Skeletal muscle satellite cell (primary cell): ENCODE data around the gene UBAC2.
"Not testable (repeated sequence)": the region's sequence is repeated elsewhere in the genome, so short reads cannot be mapped to it uniquely, and the experiment has no call there.

ENCODE experiments used
- H3K27me3 ChIP-seq: 2 replicates; pipeline ENCODE4 v1.7.0; 2013; ENCODE audit warnings: low read length; ENCODE audit not compliant: control insufficient read depth, insufficient read depth
- H3K36me3 ChIP-seq: 2 replicates; pipeline ENCODE4 v1.7.0; 2013; ENCODE audit warnings: mild to moderate bottlenecking, control low read depth, low read length; ENCODE audit not compliant: insufficient read depth
- H3K4me1 ChIP-seq: 2 replicates; pipeline ENCODE4 v1.7.0; 2013; ENCODE audit warnings: low read length; ENCODE audit not compliant: control insufficient read depth, insufficient read depth
- H3K4me2 ChIP-seq: 2 replicates; pipeline ENCODE4 v1.7.0; 2013; ENCODE audit warnings: mild to moderate bottlenecking, low read length
- H3K4me3 ChIP-seq: 2 replicates; pipeline ENCODE4 v1.7.0; 2013; ENCODE audit warnings: low read length
- H3K9ac ChIP-seq: 2 replicates; pipeline ENCODE4 v1.7.0; 2013; ENCODE audit warnings: mild to moderate bottlenecking, low read depth, low read length, moderate library complexity
- H3K9me3 ChIP-seq: replicated peaks from 2 replicates; pipeline ENCODE4 v1.7.0; 2013; ENCODE audit warnings: mild to moderate bottlenecking, control low read depth, low read length

The UBAC2 gene

GRCh38 chr13:99389520-99390304, 189.1 kb downstream of the UBAC2 start:
- Histone ChIP-seq H3K27me3 (no peaks in the 10 kb centered on the region), H3K9me3 (no peaks in the 10 kb centered on the region), H3K9ac (no peak overlapping the region), H3K4me2 (no peak overlapping the region), H3K36me3 (peaks cover 3% of the 10 kb centered on the region), H3K4me3 (no peak overlapping the region), H3K4me1 (no peaks in the 10 kb centered on the region)

DNA sequence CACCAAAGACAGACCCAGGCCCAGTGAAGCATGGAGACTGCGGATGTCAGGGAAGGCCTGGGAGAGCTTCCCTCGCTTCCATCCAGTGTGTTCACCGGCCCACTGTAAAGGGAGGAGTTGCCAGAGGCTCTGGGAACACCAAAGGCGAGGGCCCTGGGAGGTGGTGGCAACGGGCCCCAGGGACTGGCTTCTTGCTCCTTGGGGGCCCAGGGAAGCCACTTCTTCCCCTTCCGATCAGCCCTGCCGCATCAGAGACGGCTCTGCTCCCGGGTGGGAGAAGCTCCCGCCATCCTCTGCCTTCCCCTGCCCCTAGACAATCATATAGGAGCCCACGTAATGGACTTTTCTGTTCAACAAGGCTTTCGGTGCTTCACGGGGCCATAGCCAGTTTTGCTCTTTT, 189.9 kb downstream of the UBAC2 start:
- no peak overlapping the region for H3K4me2 ChIP-seq
- H3K9me3 ChIP-seq: no peaks in the 10 kb centered on the region
- no peak overlapping the region for H3K9ac ChIP-seq
- peaks cover 5% of the 10 kb centered on the region for H3K27me3 ChIP-seq
- no peaks in the 10 kb centered on the region for H3K4me1 ChIP-seq
- peaks cover 3% of the 10 kb centered on the region for H3K36me3 ChIP-seq
- H3K4me3 ChIP-seq: no peak overlapping the region

DNA sequence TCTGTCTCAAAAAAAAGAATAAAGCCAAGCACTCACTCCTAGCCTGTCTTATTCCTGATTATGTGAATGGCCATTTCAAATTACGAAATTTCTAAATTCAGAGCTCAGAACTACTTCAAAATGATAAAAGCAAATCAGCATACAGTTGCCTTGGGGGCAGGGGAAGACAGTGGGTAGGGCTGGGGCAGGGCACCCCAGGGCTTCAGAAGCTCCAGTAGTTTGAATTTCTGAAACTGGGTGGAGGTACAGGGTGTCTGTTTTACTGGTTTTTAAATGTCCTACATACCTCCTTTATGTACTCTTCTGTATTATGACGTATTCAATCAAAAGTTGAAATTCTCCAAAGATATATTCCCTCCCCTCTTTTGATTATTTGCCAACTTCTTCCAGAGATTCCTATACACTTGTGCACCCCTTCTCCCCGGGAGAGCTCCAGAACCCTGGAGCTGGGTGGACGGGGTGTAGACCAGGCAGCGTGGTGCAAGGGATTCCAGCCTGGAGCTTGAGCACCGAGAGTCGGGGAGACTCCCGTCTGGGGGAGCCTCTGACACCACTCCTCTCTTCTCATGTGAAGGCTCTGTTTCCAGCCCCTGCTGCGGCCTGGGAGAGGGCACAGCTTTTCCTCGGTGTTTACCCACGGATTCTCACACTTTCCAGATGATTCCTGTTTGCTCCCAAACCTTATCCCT, 191.3 kb downstream of the UBAC2 start:
- H3K4me2 ChIP-seq: no peak overlapping the region
- H3K9me3 ChIP-seq: no peaks in the 10 kb centered on the region
- no peaks in the 10 kb centered on the region for H3K36me3 ChIP-seq
- no peak overlapping the region for H3K4me3 ChIP-seq
- H3K27me3 ChIP-seq: peaks cover 6% of the 10 kb centered on the region
- no peak overlapping the region for H3K9ac ChIP-seq
- H3K4me1 ChIP-seq: no peaks in the 10 kb centered on the region

DNA sequence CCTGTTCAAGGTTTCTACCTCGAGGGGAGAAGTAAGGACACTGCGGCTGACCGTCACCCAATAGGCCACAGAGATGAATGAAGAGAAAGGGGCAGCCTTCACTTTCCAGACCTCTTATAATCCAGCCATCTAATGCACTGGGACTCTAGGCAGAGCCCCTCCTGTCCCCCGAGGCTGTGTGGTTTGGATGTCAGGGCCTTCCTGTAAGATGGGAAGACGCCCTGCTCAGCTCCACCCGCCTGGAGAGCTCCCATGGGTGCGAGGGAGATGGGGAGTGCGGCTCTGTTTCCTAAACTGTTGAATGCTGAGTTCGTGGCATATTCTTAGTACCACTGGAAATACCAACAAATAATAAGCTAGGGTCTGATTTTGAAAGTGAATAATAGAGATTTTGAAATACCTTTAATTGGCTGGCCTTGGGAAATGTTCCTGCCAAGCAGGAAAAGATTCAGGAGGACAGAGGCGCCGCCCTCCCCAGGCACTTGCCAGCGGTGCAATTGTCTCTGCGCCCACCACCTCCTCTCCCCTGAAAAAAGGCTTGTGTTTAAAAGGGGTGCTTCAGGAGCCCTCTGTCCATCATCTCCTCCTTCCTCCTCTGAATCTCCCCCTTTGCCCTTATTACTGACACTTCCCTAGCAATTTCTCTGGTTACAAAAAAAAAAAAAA, 191.9 kb downstream of the UBAC2 start:
- H3K4me1 ChIP-seq: no peaks in the 10 kb centered on the region
- peaks cover 9% of the 10 kb centered on the region for H3K27me3 ChIP-seq
- no peak overlapping the region for H3K4me3 ChIP-seq
- no peak overlapping the region for H3K9ac ChIP-seq
- no peaks in the 10 kb centered on the region for H3K9me3 ChIP-seq
- no peaks in the 10 kb centered on the region for H3K36me3 ChIP-seq
- H3K4me2 ChIP-seq: no peak overlapping the region

DNA sequence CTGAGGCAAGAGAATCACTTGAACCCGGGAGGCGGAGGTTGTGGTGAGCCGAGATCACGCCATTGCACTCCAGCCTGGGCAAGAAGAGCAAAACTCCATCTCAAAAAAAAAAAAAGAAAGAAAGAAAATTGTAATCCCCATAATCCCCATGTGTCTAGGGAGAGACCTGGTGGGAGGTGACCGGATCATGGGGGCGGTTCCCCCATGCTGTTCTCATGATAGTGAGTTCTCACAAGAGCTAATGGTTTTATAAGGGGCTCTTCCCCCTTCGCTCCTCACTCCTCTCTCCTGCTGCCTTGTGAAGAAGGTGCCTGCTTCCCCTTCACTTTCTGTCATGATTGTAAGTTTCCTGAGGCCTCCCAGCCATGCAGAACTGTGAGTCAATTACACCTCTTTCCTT, 192.7 kb downstream of the UBAC2 start:
- H3K36me3 ChIP-seq, H3K27me3 ChIP-seq, H3K4me2 ChIP-seq, H3K9me3 ChIP-seq, H3K4me1 ChIP-seq, H3K4me3 ChIP-seq, H3K9ac ChIP-seq: not testable (repeated sequence)

GRCh38 chr13:99393791-99394735, 193.4 kb downstream of the UBAC2 start:
- Histone ChIP-seq H3K9ac (no peak overlapping the region), H3K9me3 (no peaks in the 10 kb centered on the region), H3K4me2 (no peak overlapping the region)

GRCh38 chr13:99395436-99395835, 194.8 kb downstream of the UBAC2 start:
- Histone ChIP-seq H3K27me3 (peaks cover 18% of the 10 kb centered on the region), H3K9me3 (no peaks in the 10 kb centered on the region), H3K36me3 (no peaks in the 10 kb centered on the region), H3K9ac (no peak overlapping the region), H3K4me3 (no peak overlapping the region), H3K4me1 (no peaks in the 10 kb centered on the region), H3K4me2 (no peak overlapping the region)

More at GRCh38 chr13:99393791-99394735, 193.4 kb downstream of the UBAC2 start:
- Histone ChIP-seq H3K4me1 (no peaks in the 10 kb centered on the region), H3K27me3 (peaks cover 13% of the 10 kb centered on the region), H3K4me3 (no peak overlapping the region), H3K36me3 (no peaks in the 10 kb centered on the region)

- Histone ChIP-seq H3K36me3 (no peaks in the 10 kb centered on the region), H3K9me3 (no peaks in the 10 kb centered on the region), H3K27me3 (peaks cover 18% of the 10 kb centered on the region), H3K4me2 (no peak overlapping the region), H3K4me3 (no peak overlapping the region), H3K9ac (no peak overlapping the region), H3K4me1 (no peaks in the 10 kb centered on the region)
Observed at GRCh38 chr13:99396446-99396845, 195.8 kb downstream of the UBAC2 start.

DNA sequence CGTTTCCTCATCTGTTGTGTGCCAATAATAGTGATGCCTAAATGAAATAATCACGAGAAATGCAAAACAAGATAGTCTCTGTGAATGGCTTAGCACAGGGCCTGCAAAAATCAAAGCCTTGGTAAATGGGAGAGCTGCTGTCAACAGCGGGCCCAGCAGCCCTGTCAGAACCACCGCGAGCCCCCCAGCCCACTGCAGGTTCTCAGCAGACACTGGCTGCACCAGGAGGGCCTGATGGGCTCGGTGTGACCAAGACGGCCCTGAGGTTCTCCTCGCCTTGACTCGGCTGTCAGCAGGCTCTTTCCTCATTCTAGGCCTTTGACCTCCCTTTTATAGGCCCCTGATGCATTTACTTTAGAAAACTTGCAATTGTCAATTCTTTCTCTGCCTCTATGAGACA, 197.4 kb downstream of the UBAC2 start:
- Histone ChIP-seq H3K4me1 (no peaks in the 10 kb centered on the region), H3K36me3 (no peaks in the 10 kb centered on the region), H3K9ac (no peak overlapping the region), H3K27me3 (peaks cover 18% of the 10 kb centered on the region), H3K4me2 (no peak overlapping the region), H3K9me3 (no peaks in the 10 kb centered on the region), H3K4me3 (no peak overlapping the region)

DNA sequence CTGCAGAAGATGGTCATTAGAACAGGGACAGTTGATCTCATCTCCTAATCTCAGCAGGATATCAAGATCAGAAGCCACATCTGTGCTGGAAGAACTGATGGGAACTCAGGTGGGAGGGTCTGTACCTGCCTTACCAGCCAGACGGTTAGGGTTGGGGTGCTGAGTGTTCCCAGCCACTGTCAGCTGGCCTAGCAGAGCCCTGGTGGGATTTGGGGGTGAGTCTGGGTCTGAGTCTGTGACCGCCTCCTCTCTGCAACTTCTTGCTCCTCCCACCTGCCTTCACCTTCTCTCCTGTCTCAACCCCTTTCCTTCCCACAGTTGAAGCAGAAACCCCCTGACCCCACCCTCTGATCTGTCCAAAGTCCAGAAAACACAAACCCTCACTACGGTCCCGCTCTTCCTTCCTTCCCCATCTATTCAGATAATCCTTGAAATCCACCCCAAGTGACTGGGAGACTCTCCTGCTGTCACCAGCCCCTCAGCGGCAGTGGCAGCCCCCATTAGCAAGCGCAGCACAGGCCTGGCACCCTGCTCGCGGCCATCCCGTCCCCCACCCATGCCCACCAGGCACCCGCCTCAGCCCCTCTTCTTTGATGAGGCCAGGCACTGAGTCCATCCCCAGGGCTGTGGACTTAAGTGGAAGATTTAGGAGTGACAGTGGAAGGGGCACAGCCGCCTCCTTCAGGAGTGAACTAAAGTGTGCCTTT, 198.4 kb downstream of the UBAC2 start:
- Histone ChIP-seq H3K4me2 (no peak overlapping the region), H3K36me3 (no peaks in the 10 kb centered on the region), H3K4me1 (no peaks in the 10 kb centered on the region), H3K9ac (no peak overlapping the region), H3K9me3 (no peaks in the 10 kb centered on the region), H3K27me3 (peaks cover 22% of the 10 kb centered on the region), H3K4me3 (no peak overlapping the region)
